HG03025 (cell line): ENCODE measurements around the gene SEC14L3.

Experiments
- ATAC-seq: cut with Tn5 transposase; IDR thresholded peaks from one replicate; pipeline ENCODE4 v1.9.1; 2021; ENCODE audit warnings: mild to moderate bottlenecking, moderate library complexity; ENCODE audit not compliant: unreplicated experiment, low FRiP score

SEC14L3 gene

DNA sequence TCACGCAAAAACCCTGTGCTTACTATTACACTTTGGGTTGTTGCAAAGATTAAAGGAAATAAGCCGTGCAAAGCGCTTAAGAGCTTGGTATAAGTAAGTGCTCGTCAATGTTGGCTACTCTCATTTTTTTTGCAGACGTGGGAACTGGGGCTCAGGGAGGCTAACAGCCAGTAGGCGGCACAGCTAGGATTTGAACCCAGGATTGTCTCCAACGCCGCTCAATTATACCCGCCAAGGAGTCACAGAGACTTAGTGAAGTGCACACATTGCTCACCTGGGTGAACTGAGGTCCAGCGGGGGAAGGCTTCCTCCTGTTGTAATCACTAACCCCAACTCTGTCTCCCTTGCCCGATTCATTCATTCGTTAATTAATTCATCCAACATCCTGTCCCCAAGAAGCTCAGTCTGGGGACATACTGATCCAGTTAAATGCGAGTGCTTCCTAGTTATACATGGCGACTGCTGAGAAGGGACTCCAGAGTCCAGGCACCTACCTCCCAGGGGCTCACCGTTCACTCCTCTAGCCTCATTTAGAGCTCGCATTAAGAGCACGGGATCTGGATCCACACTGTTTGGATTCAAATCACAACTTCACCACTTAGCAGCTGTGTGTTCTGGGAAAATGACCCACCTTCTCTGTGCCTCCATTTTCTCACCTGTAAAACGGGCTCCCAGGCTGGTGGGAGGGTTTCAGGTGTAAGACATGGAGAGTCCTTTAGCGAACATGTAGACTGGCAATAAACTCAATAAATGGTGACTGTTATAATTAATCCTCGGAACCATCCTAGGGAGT, 47.1 kb downstream of the SEC14L3 start:
- ATAC-seq = no peak

DNA sequence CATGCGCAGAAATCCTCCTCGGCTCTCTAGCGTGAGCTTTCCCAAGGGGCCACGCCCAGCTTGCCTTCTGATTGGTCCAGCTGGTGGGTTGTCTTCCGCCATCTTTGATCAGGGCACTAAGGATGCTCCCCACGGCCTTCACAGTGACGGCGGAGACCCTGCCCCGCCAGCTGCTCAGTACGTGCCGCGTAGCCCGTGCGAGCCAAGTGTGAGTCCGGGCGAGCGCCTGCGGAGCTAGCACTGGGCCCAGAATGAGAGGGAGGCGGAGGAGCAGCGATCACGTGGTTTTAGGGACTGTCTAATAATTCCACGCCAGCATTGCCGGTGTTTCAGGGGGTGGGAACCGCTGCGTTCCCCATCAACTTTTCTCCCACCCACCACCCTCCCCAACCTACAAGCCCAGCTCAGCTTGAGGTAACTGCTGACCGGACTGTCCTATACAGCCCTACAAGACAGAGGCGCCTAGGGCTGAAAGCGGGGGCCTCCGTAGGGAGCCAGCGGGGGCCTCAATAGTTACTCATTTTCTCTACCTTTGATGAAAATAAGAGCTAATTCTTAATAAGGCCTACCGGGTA, 47.8 kb downstream of the SEC14L3 start:
- ATAC-seq = peak; percentile 70

DNA sequence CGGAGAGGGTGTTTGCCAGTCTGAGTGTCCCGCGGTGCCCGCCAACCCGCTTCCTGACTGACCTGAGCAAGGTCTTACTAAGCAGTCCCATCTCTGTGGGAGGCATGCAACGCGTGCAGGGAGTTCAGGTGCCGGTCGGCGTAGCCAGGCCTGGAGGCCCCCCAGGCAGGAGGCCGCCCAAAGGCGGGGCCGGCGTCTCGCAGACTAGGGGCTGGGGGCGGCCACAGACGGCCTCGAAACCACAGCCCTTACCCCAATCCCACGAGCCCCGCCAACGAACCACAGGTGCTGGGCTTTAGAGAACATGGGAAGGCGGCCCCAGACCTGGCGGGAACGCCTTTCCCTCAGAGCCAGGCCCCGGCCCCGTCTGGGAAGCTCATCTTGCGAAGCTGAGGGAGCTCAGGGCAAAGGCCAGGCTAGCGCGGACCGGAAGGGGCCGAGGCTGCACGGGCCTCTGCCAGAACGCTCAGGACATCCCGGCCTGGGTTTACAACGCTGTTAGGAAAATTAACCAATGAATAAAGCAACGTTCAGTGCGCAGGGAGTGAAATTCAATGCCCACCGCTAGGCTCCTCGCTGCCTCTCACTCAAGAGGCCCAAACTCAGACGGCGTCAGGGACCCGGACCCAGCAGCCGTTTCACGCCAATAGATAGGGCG, 48.4 kb downstream of the SEC14L3 start:
- ATAC-seq = peak; percentile 25

DNA sequence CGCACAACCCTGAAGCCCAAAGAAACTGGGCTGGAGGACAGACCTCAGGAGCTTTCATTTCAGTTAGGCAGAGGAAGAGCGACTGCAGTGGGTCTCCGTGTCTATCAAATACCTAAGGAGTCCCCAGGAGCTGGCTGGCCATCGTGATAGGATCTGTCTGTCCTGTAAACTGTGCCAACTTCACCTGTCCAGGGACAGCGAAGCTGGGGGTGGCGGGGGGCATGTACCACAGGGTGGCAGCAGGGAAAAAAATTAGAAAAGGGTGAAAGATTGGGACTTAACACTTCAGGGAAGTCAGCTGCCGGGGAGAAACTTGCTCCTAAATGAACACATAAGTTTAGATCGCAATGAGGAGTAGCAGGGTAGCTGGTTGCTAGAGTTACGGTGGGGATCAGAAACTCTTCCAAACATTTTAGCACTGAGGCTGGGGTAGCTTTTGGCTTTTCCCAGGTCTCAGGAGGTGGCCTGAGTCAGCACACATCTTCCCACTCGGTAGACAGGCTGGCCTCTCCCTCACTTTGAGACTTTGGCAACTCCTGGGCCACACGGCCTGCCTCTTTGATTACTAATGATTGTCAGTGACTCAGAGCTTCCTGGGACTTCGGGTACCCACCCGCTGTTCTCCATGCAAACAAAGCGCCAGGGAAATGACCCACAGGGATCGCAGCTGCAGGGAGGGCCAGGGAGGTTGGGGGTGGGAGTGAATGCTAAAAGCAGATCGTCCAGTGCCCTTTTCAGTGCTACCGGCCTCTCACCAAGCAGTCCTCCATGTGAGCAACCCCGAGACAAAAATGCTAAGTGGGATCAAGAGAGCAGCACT, 49.1 kb downstream of the SEC14L3 start:
- no peak for ATAC-seq

DNA sequence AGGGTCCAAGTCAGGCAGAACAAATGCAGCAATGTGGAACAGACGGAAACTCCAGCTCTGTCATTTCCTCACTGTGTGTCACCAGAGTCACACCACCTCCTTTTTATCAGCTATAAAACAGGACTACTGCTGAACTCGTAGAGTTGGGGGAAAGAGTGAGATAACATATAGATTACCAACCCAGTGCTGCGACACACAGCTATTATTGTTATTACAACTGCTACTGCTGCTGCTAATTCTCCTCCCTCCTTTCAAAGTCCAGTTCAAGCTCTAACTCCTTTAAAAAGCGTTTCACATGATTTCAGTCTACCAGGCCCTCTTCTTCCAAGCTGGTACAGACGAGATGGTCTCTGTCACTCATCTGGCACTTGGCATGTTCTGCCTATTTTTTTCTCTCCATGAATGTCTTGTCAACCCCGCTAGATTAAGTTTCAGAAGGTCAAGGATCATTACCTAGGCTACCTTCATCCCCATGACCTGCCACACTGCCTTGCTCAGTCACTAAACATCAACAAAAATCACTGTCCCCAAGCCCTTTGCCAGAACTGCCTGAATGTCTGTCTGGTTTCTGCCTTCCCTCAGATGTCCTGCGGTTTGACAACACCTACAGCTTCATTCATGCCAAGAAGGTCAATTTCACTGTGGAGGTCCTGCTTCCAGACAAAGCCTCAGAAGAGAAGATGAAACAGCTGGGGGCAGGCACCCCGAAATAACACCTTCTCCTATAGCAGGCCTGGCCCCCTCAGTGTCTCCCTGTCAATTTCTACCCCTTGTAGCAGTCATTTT, 49.9 kb downstream of the SEC14L3 start:
- ATAC-seq = no peak

DNA sequence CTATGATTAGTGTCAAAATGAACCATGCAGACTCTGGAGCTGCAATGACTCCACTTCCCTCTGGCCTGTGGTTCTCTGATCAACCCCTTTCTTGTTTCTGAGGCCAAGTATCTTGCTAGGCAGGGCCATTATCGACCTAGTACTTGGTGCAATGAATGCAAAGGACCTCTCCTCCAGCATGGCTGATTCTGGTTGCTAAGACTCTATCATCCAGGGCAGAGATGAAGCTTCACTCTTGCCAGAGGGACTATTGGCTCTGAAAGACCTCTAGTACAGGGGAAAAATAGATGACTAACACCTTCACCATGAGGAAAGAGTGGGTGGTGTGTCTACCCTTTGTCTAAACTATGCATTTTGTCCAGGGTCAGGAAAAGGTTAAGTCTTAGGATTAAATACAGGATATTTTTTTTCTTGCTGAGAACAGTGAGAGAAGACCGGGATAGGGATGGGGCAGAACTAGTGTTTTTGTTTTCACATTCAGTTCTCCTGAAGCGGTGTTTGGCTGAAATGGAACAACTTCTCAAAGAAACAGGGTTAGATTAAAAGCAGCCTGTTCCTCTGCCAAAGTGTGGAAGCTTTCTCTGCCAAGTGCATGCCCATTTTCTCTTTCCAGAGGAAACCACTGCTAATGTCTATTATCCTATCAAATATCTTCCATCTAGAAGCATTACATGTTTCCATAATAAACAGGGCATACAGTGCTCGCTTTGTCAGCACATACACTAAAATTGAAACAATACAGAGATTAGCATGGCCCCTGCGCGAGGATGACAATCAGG, 51.3 kb downstream of the SEC14L3 start:
- no peak for ATAC-seq

DNA sequence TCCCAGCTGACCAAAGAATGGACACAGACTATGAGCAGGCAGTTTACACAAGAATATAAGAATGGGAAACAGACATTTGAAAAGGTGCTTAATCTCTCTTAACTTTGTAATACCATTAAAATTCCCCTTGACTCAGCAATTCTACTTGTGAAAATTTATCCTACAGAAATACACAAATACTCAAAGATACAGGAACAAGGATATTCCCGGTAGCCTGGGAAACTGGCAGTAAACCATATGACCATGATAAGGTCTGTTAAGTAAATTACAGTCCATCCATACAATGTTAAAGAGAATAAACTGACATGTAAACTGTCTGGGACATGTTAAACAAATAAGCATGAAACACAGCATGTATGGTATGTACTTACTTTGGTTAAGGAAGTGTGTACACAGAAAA, 55.0 kb downstream of the SEC14L3 start:
- no peak for ATAC-seq

DNA sequence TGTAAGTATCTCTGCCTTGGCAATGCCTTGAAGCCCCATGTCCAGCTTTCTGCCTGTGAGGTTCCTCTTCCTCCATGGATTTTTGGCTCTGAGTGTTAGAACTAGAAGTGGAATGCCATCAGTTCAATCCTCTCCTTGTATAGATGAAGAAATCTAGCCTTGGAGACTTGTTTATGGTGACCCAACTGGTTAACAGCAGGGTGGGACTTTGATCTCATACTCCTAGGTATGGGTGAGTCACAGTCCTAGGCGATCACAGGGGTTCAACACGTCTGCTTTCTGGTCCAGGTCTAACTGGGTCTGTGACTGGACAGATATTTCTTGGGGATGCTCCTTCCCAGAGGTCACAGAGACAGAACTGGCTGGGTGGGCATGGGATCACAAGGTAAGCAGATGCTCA, 55.4 kb downstream of the SEC14L3 start:
- no peak for ATAC-seq

DNA sequence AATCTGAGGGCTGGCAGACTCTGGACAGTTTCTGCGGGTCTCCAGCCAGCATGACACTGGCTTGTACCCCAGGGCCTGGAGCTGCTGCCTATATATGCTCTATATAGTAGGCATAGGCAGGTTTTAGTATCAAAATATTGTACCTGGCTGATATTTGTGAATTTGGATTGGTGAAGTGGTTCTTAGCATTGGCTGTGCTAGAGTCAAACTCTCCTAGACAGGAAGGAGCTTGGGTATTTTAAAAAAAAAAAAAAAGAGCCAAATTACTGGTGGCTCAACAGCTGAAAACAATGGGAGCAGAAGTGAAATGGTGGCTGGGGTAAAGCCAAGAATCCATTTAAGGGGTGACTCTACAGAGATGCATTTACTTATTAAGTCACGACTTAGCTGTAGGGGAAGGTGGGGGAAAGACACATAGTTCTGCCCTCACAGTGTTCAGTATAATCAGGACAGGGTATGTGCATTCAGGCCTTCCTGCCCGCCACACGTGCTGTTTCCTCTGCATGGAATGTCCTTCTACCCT, 57.2 kb downstream of the SEC14L3 start:
- ATAC-seq = no peak

DNA sequence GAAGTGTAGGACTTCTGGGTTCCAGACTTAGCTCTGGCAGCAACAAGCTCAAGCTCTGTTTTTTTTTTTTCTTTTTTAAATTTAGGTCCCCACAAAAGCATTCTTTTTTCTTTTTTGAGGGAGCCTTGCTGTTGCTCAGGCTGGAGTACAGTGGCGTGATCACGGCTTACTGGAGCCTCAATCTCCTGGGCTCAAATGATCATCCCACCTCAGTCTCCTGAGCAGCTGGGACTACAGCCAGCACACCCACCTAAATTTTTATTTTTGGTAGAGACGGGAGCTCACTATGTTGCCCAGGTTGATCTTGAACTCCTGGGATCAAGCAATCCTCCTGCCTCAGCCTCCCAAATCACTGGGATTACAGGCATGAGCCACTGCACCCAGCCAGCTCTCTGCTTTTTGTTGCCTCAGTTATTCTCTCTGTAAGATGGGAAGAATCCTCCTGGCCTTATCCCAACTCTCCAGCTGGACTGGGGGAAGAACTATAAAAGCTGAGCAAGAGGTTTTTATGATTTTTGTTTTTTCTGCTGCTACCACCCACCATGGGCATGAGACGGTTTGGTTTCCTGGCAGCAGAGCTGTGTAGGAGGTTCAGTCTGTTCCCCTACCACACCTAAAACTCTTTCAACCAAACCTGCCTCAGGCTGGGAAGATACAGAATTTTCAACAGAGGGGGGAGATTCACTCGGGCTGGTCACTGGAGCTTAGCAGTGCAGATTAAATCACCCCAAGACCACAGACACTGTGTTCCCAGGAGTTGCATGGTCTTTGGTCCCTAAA, 57.9 kb downstream of the SEC14L3 start:
- no peak for ATAC-seq

DNA sequence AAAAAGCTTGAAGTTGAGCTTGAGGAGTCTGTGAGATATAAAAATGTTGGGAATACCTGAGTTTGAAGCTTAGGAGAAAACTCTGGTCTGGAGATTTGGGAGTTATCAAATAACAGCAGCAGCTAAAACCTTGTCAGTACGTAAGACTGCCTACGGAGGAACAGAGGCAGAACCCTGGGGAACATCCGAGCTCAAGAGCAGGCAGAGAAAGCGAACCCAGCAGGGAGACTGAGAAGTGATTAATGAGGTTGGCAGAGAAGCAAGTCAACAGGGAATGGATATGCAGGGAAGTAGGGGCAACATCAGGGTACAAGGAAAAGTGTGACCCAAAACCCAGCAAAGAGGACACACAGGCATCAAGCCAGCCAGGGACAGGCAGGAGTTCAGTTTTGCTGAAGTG, 58.8 kb downstream of the SEC14L3 start:
- ATAC-seq = no peak

DNA sequence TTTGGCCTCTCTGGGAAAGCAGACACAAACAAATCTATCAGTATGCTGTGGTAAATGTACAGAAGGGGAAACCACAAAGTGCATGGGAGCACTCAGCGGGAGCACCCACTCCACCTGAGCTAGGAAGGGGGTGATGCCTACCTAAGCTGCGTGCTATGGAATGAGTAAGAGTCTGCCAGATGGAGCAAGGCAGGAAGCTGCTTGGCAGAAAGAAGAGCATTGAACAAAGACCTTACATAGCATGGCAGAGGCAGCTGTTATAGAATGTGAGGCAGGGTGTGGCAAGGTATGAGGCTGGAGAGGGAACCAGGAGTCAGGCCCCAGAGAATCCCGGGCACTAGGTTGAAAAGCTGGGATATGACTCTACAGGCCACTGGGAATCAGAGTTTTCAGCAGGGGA, 60.0 kb downstream of the SEC14L3 start:
- ATAC-seq = no peak
